Sigmoid colon (tissue), 7 donors: ENCODE measurements around the gene BIN1. TPM values are rescaled to one million over a fixed set of nuclear protein-coding genes. Genes with fewer than 3 reads are reported as not detected.
A peak's percentile ranks its signal among the peaks of the same experiment; 100 is the strongest.

ENCODE experiments used
- DNase-seq: peaks from one replicate; pipeline ENCODE4 v3.0.0-alpha.2; 2019
- H3K27ac ChIP-seq, 4 donors: fragments of 200-600 bp; sonication (generic); one replicate each; pipeline ENCODE4 v1.5.1; 2016 to 2019; ENCODE audit warnings: mild to moderate bottlenecking in 1 of 4
- H3K27me3 ChIP-seq, 3 donors: fragments of 200-600 bp; sonication (generic); one replicate each; pipeline ENCODE4 v1.5.1; 2019; ENCODE audit warnings: mild to moderate bottlenecking in 1 of 3
- H3K36me3 ChIP-seq, 4 donors: fragments of 200-600 bp; sonication (generic); one replicate each; pipeline ENCODE4 v1.5.1; 2016 to 2019
- H3K4me1 ChIP-seq, 4 donors: fragments of 200-600 bp; sonication (generic); one replicate each; pipeline ENCODE4 v1.5.1; 2017 to 2019
- H3K4me3 ChIP-seq, 4 donors: fragments of 200-600 bp; sonication (generic); one replicate each; pipeline ENCODE4 v1.5.1; 2017 to 2019; ENCODE audit warnings: mild to moderate bottlenecking in 2 of 4, moderate library complexity in 1 of 4
- H3K9me3 ChIP-seq, 4 donors: fragments of 200-600 bp in 3 of 4; sonication (generic) in 3 of 4; one replicate each; pipeline versions ENCODE4 v1.5.1 to v1.6.1; 2013 to 2019
- EP300 ChIP-seq, 4 donors: sonication (generic); formaldehyde crosslinking; IDR thresholded peaks; one replicate each; pipeline ENCODE4 v1.6.1; 2017; ENCODE audit warnings: antibody characterized with exemption in 4 of 4
- POLR2A ChIP-seq, 2 donors: fragments of 450-650 bp; IDR thresholded peaks; one replicate each; pipeline ENCODE4 v1.6.1; 2016; ENCODE audit warnings: antibody characterized with exemption in 2 of 2, mild to moderate bottlenecking in 2 of 2, moderate library complexity in 2 of 2
- POLR2AphosphoS5 ChIP-seq, 4 donors: sonication (generic); formaldehyde crosslinking; IDR thresholded peaks; one replicate each; pipeline ENCODE4 v1.6.1; 2017; ENCODE audit warnings: antibody characterized with exemption in 4 of 4
- WGBS, 2 donors: extraction: QIAGEN DNeasy Blood & Tissue Kit; methylation state at CpG; one replicate each; pipeline ENCODE4 v1.1.7; 2013; 5-methylcytosine and 5-hydroxymethylcytosine counted together
- intact Hi-C: fragments of 100-400 bp; cut with DNase I; formaldehyde crosslinking; loops from one replicate; pipeline ENCODE4 v1.15.1; 2023
- polyA plus RNA-seq, 3 donors: library from polyadenylated mRNA; stranded (reverse); fragments of 200-250 nt; gene quantifications; one replicate each; pipeline ENCODE4 v1.2.3, GENCODE V29; 2013
- total RNA-seq, 4 donors: library from RNA; depleted of rRNA; stranded (reverse); fragments of >200 nt; gene quantifications; one replicate each; pipeline ENCODE4 v1.1.0, GENCODE V29; 2016
- TF ChIP-seq, protein P1 (sequence below), 4 experiments: fragments of 450-650 bp in 3 of 4; fragments of 200-600 bp in 1 of 4; IDR thresholded peaks; one replicate each; pipeline ENCODE4 v1.5.1; 2016 to 2019; ENCODE audit warnings: antibody characterized with exemption in 4 of 4, mild to moderate bottlenecking in 3 of 4, moderate library complexity in 2 of 4
- donor health status: healthy with polysubstance abuse.
- donor health status: Bipolar disorder and iron deficiency.
- donor health status: healthy.

BIN1 gene
- total and polyA plus RNA-seq, 7 donors: 20.3 to 57.9 (median 38.2) TPM

DNA sequence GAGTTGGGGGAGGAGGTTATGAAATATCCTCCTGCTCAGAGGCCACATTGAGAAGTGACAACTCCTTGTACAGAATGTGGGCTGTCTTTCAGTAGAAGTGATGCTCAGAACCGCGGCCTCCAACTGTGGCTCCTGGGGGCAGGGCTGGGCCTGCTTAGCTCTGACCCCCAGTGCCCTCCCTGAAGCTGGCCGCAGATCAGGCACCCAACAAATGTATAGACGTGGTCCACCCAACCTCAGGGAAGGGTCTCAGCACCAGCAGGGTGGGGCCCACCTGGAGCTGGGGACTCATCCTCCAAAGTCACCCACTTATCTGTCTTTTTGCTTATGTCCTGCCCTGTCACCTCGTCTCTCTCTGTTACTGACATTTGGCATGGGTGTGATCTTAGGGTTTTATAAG, 11.1 kb upstream of the BIN1 start:
- H3K27me3 ChIP-seq: no peaks in the 10 kb centered on the region
- peak; percentile 34 for DNase-seq
- no peak for TF ChIP-seq EP300 (IDR thresholded peaks at IDR 0.05)
- TF ChIP-seq, protein P1, sequence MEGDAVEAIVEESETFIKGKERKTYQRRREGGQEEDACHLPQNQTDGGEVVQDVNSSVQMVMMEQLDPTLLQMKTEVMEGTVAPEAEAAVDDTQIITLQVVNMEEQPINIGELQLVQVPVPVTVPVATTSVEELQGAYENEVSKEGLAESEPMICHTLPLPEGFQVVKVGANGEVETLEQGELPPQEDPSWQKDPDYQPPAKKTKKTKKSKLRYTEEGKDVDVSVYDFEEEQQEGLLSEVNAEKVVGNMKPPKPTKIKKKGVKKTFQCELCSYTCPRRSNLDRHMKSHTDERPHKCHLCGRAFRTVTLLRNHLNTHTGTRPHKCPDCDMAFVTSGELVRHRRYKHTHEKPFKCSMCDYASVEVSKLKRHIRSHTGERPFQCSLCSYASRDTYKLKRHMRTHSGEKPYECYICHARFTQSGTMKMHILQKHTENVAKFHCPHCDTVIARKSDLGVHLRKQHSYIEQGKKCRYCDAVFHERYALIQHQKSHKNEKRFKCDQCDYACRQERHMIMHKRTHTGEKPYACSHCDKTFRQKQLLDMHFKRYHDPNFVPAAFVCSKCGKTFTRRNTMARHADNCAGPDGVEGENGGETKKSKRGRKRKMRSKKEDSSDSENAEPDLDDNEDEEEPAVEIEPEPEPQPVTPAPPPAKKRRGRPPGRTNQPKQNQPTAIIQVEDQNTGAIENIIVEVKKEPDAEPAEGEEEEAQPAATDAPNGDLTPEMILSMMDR (IDR thresholded peaks at IDR 0.05): no peak
- no peak for TF ChIP-seq POLR2A (IDR thresholded peaks at IDR 0.05)
- TF ChIP-seq POLR2AphosphoS5 (IDR thresholded peaks at IDR 0.05): no peak
- no peak overlapping the region for H3K4me3 ChIP-seq
- no peaks in the 10 kb centered on the region for H3K4me1 ChIP-seq
- 92 to 95% methylated on average over 5 of the region's 5 CpGs for WGBS, 2 donors
- no peaks in the 10 kb centered on the region for H3K9me3 ChIP-seq
- intact Hi-C loops: no loop called here
- H3K36me3 ChIP-seq: no peaks in the 10 kb centered on the region
- no peak overlapping the region for H3K27ac ChIP-seq

DNA sequence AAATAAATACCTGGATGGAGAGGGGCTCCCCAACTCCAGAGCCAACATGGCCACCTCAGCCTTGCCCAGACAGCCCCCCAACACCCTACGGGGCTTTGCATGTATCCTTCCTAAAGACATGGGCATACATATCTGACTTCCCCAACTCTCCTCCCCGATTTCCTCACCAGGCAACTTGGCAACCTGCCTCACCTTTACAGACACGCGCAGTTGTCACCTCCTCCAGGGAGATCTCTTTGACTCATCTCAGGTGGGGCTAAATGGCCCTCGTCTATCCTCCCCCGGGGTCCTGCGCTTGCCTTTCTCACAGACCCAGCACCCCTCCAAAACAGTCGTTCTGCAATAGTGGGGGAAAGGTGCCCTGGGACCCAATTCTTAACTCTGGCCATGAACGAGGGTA, 10.6 kb upstream of the BIN1 start:
- no peak overlapping the region for H3K27ac ChIP-seq
- no peak overlapping the region for H3K4me3 ChIP-seq
- 78 to 95% methylated on average over 9 of the region's 9 CpGs for WGBS, 2 donors
- TF ChIP-seq POLR2AphosphoS5 (IDR thresholded peaks at IDR 0.05) (no peak), EP300 (IDR thresholded peaks at IDR 0.05) (no peak), POLR2A (IDR thresholded peaks at IDR 0.05) (no peak)
- TF ChIP-seq, protein P1 (IDR thresholded peaks at IDR 0.05): no peak
- no peaks in the 10 kb centered on the region for H3K36me3 ChIP-seq
- intact Hi-C loops: no loop called here
- H3K4me1 ChIP-seq: no peaks in the 10 kb centered on the region
- peak; percentile 42 for DNase-seq
- H3K9me3 ChIP-seq: no peaks in the 10 kb centered on the region
- no peaks in the 10 kb centered on the region for H3K27me3 ChIP-seq

DNA sequence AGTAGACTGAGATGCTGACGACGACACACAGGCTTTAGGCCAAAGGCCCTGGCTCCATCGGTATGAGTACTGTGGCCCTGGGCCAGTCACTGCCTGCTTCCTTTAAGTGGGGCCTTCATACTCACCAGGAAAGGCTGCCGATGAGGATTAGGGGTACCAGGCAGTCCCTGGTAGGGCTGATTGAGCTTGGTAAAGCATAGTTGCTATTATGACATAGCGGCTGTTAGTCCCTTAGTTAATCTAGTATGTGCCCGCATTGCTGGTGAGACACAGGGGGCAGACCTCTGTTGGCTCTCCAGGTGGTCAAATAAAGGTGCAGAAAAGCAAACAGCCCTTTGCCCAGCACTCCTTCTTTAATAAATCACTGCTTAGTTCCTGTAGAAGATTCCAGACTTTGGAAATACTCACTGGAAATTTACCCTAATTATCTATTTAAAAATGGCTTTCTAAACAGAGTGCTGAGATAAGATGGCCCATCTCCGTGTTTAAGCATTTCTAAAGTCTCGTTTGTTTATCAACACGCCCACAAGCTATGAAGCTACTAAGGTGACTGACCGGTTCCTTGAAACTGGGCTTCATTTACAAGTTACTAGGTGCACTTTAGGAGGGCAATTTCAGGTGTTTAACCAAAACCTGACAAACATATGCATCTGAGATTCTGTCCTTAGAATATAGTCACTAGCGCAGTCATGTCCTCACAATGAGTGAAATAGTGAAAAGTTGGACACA, 8.7 kb upstream of the BIN1 start:
- Histone ChIP-seq H3K27ac (no peak overlapping the region), H3K4me1 (no peaks in the 10 kb centered on the region), H3K9me3 (no peaks in the 10 kb centered on the region), H3K4me3 (no peak overlapping the region), H3K36me3 (no peaks in the 10 kb centered on the region), H3K27me3 (no peaks in the 10 kb centered on the region)
- DNase-seq: peak; percentile 42
- no peak for TF ChIP-seq POLR2A (IDR thresholded peaks at IDR 0.05)
- TF ChIP-seq, protein P1 (IDR thresholded peaks at IDR 0.05): no peak
- TF ChIP-seq EP300 (IDR thresholded peaks at IDR 0.05): no peak
- no peak for TF ChIP-seq POLR2AphosphoS5 (IDR thresholded peaks at IDR 0.05)
- intact Hi-C loops: no loop called here
- WGBS, 2 donors: 20 to 71% methylated on average over 11 of the region's 11 CpGs

DNA sequence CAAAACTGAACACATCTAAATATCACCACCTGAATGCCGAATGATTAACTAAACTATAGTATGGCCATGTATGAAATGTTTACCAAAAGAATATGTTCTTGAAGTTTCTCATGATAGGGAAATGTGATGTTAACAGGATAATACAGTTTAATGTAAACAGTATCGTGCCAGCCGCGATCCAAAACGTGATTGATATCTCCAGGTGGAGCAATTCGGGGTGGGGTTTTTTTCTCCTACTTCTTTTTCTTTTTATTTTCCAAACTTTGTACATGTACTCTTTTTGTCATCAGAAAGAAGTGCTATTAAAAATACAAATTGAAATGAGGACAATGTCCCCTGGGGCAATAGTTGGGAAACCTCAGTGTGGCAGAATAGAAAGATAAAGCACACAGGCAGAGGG, 4.0 kb upstream of the BIN1 start:
- Histone ChIP-seq H3K4me1 (peaks cover 0 to 16% (median 3%) of the 10 kb centered on the region in 4 donors), H3K36me3 (no peaks in the 10 kb centered on the region), H3K4me3 (no peak overlapping the region), H3K9me3 (no peaks in the 10 kb centered on the region), H3K27ac (no peak overlapping the region), H3K27me3 (no peaks in the 10 kb centered on the region)
- WGBS, 2 donors: 13 to 52% methylated on average over 6 of the region's 6 CpGs
- intact Hi-C loops: no loop called here
- peak; percentile 12 for DNase-seq
- TF ChIP-seq EP300 (IDR thresholded peaks at IDR 0.05) (no peak), POLR2AphosphoS5 (IDR thresholded peaks at IDR 0.05) (no peak)
- TF ChIP-seq, protein P1 (IDR thresholded peaks at IDR 0.05): no peak
